ENCODE results near the gene PSENEN.

Gene PSENEN

DNA sequence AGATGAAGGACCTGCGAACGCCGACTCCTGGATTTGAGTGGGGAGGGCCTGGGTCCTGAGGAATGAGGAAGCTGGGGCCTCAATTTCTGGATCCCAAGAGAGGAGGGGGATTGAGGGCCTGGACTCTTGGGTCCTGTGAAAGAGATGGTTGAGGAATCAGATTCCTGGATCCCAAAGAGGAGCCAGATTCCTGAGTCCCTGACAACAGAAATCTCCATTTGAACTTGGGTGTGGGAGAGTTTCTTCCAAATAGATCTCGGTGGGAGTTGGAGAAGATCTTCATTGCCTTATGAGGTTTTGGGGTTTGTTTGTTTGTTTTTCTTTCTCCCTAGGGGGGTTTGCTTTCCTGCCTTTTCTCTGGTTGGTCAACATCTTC lies 624 bp downstream of the PSENEN start:
- peak overlapping the region; percentile 76 to 86 for H3K4me3 ChIP-seq (replicated peaks in 1 of 2; ENCODE audit: low read depth in 2 of 2, low read length in 2 of 2)
- no peak for TF ChIP-seq CTCF (IDR thresholded peaks at IDR 0.05; ENCODE audit: low read depth, low read length)
- DNase-seq (ENCODE audit: low read depth in 2 of 2): no peak

GRCh38 chr19:35746531-35746930 lies 1.1 kb downstream of the PSENEN start:
- TF ChIP-seq CTCF (IDR thresholded peaks at IDR 0.05; ENCODE audit: low read depth, low read length): no peak
- peak overlapping the region; percentile 76 to 86 for H3K4me3 ChIP-seq (replicated peaks in 1 of 2; ENCODE audit: low read depth in 2 of 2, low read length in 2 of 2)
- no peak for DNase-seq (ENCODE audit: low read depth in 2 of 2)

DNA sequence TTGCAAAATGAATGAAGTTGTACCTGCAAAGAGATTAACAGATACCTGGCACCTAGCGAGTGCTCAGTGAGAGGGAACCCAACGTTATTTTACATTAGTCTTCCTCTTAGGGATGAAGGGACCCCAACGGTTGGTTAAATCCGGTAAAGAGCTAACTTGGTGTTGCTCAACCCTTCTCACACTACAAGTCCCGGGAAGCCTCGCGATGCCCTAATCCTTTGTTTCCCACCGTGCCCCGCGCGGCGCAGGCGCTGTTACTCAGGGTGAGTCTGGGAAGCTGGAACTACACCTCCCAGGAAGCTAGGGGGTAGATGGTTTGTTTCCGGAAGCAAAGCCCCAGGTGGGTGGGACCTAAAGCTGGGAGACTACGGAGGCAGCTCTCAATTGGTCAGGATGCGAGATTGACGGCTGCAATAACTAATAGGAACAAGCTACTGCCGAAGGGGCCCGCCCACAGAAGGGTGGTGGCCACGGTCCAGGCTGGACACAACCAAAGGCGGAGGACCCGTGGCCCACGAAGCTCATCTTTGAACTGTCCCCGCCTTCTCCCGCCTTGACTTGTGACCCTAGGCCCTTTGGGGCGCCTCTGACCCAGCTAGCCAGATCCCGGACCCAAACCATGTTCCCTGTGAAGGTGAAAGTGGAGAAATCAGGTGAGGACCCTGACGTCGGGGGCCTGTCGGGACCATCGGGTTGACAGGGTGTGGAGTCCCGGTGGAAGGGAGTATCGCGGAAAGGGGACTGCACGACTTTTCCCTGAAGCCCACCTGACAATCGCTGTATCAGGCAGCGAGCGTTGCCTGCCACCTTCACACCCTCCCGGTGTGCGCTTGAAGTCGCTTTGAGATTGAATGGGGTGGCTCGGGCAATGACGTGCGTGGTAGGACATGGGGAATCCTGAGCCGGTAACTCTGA lies 2.9 kb downstream of the PSENEN start, which contains the start of gene LIN37:
LIN37 (plus strand) TSS at position 471 of the 915 bp plus-strand sequence; CDS start at position 620, 149 bp downstream.
- peak within 1 kb of the TSS; percentile 98 to 99 for H3K4me3 ChIP-seq (replicated peaks in 1 of 2; ENCODE audit: low read depth in 2 of 2, low read length in 2 of 2)
- peak; percentile 100 for DNase-seq (ENCODE audit: low read depth in 2 of 2)
- TF ChIP-seq CTCF (IDR thresholded peaks at IDR 0.05; ENCODE audit: low read depth, low read length): no peak

GRCh38 chr19:35750167-35750566 lies 4.7 kb downstream of the PSENEN start:
- H3K4me3 ChIP-seq (replicated peaks in 1 of 2; ENCODE audit: low read depth in 2 of 2, low read length in 2 of 2): no peak overlapping the region
- DNase-seq (ENCODE audit: low read depth in 2 of 2): no peak
- no peak for TF ChIP-seq CTCF (IDR thresholded peaks at IDR 0.05; ENCODE audit: low read depth, low read length)

- DNase-seq (ENCODE audit: low read depth in 2 of 2): no peak
- no peak overlapping the region for H3K4me3 ChIP-seq (replicated peaks in 1 of 2; ENCODE audit: low read depth in 2 of 2, low read length in 2 of 2)
- no peak for TF ChIP-seq CTCF (IDR thresholded peaks at IDR 0.05; ENCODE audit: low read depth, low read length)
Measured at GRCh38 chr19:35751839-35752745, 6.6 kb downstream of the PSENEN start.

DNA sequence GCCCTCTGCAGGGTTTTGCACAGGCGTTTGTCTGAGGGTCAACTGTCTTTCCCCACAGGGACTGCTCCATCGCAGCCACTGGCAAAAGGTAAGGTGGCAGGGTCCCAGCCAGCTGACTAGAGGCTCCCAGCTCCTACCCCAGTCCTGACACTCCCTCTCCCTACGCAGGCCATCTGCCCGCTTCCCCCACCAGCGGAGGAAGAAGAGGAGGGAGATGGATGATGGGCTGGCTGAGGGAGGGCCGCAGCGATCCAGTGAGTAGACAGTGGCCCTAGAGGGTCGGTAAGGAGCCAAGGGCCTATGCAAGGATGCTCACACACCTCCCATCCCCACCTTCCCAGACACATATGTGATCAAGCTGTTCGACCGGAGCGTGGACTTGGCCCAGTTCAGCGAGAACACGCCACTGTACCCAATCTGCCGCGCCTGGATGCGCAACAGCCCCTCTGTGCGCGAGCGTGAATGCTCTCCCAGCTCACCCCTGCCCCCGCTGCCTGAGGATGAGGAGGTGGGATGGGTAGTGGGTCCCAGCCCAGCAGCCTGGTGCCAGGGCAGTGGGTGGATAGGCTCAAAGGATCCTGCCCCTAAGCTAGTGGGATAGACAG lies 7.4 kb downstream of the PSENEN start:
- DNase-seq (ENCODE audit: low read depth in 2 of 2): no peak
- H3K4me3 ChIP-seq (replicated peaks in 1 of 2; ENCODE audit: low read depth in 2 of 2, low read length in 2 of 2): no peak overlapping the region
- no peak for TF ChIP-seq CTCF (IDR thresholded peaks at IDR 0.05; ENCODE audit: low read depth, low read length)

Data from cardiac fibroblast (primary cell).